HG03342 (cell line): Measurements from ENCODE around the gene FAM234A.

ENCODE experiments used
- ATAC-seq: cut with Tn5 transposase; IDR thresholded peaks from one replicate; pipeline ENCODE4 v1.9.1; 2021; ENCODE audit warnings: mild to moderate bottlenecking, moderate library complexity; ENCODE audit not compliant: unreplicated experiment

Gene FAM234A

DNA sequence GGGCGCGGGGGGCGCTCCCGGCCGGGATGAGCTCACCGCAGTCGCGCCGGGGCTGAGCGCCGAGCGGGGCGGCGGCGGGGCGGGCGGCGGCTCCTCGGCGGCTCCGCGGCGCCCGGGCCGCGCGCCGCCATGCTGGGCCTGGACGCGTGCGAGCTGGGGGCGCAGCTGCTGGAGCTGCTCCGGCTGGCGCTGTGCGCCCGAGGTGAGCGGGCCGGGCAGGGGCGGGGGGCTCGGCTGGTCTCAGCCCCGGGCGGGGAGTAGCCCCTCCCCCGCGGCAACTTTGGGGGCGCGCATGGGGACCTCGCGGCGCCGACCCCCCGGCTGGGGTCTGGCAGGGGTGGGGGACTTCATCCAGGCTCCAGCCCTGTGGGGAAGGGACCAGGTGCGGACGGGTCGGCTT, 45.9 kb downstream of the FAM234A start, which contains the start of gene ARHGDIG:
TSS of gene ARHGDIG (plus strand) at position 40 of the 400 bp plus-strand sequence. CDS start at position 130, 90 bp downstream.
- no peak for ATAC-seq

DNA sequence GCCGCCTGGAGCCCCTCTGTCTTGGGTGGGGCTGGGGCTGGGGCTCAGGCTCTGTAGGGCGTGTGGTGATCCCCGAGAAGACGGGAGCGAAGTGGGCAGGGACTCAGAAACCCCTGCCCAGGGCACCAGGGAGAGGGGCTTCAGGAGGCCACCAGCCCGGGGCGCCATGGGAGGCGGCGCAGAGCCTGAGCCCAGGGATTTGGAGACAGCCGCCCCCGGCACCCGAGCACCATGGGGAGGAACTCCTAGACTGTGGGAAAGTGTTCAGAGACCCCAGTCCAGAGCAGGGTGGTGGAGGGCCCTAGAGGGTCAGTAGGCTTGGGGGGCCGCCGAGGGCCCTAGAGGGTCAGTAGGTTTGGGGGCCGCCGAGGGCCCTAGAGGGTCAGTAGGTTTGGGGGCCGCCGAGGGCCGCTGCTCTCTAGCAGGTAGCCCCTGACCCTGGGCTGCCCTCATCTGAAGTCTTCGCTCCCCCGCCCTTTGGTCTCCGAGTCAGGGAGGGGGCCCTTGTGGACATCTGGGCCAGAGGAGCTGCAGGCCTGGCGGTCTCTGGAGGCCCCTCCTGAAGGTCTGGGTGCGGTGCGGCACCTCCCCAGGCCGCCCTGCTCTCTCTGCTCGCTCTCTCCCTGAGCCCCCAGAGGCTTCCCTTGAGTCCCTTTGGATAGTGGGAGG, 46.5 kb downstream of the FAM234A start:
- no peak for ATAC-seq

DNA sequence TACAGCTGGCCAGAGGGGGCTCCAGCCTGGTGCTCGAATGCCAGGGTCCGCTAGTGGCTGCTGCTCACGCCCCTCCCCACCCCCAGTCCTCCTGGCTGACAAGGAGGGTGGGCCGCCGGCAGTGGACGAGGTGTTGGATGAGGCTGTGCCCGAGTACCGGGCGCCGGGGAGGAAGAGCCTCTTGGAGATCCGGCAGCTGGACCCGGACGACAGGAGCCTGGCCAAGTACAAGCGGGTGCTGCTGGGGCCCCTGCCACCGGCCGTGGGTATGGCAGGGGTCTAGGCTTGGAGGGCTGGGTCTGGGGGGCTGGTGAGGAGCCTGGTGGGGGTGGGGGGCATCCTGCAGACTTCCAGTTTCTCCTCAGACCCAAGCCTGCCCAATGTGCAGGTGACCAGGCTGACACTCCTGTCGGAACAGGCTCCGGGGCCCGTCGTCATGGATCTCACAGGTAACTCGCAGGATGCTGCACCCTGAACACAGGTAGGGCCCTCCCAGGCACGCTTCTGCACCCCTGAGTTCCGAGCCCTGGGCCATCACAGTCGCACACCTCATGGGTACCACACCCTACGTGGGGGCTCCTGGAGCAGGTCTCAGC, 47.1 kb downstream of the FAM234A start:
- ATAC-seq = no peak

GRCh38 chr16:282491-282890, 47.9 kb downstream of the FAM234A start:
- ATAC-seq = no peak

GRCh38 chr16:283033-283805, 48.6 kb downstream of the FAM234A start, which contains the start of gene PDIA2:
PDIA2 (plus strand) TSS chr16:283164; CDS start chr16:283170, 6 bp downstream.
- ATAC-seq = no peak

GRCh38 chr16:284204-285120, 49.8 kb downstream of the FAM234A start:
- ATAC-seq = no peak

- ATAC-seq = no peak
These were observed 50.8 kb downstream of the FAM234A start for GRCh38 chr16:285146-286055.

GRCh38 chr16:286491-287297, 52.1 kb downstream of the FAM234A start:
- ATAC-seq = no peak

GRCh38 chr16:287298-287811, 52.7 kb downstream of the FAM234A start:
- ATAC-seq = no peak

DNA sequence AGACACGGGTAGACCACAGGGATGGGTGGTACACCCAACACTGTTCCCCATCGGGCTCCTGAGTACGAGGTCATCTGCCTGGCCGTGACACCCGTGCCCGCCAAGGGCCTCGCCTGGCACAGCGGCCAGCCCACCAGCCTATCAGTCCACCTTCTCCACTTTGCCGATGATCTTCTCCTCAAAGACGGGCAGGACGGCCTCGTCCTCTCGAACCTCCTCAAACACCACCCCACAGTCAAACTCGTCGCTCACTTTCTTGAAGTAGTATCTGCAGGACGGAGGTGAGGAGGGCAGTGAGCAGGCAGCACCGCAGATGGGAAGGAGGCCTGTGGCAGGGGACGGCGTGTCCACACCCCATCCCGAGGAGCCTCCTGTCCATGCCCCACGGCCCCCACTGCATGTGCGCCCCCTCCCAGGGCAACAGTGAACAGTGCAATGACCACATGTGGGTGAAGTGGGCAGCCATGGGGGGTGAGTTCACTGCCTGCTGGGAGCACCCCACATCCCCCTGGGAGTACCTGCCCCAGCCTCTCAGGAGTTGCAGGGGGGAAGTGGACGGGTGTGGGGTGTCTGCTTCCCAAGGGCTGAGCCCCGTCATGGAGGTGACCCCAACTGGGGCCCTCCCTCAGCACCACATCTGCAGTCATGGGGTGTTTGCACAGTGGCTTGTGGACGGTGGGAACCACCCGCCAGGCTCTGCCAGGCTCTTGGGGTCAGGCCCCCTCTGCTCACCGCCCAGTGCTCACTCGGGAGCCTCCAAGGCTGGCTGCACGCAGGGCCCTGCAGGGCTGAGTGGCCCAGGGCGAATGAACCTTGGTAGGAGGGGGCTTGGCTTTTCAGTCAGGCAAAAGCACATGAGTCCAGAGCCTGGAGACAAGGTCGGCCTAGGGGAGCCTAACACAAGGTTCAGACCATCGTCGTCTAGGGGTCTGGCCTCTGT, 53.6 kb downstream of the FAM234A start:
- ATAC-seq = no peak

- no peak for ATAC-seq
These were observed 54.9 kb downstream of the FAM234A start for GRCh38 chr16:289395-289997.

GRCh38 chr16:290015-290680, 55.5 kb downstream of the FAM234A start:
- ATAC-seq = no peak

GRCh38 chr16:290681-291405, 56.2 kb downstream of the FAM234A start:
- ATAC-seq = no peak

- ATAC-seq = no peak
These were observed 56.9 kb downstream of the FAM234A start for GRCh38 chr16:291539-291938.

- no peak for ATAC-seq
These were observed 58.6 kb downstream of the FAM234A start for GRCh38 chr16:293043-293775.
